GM23338 (cell line): Measurements from ENCODE around the gene DAPK1. TPM values are rescaled to one million over a fixed set of nuclear protein-coding genes. Genes with fewer than 3 reads are reported as not detected.

Source experiments
- ATAC-seq: fragments of 200-7000 bp; cut with Tn5 transposase; 3 replicates; pipeline ENCODE4 v1.9.1; 2020
- DNase-seq: peaks from one replicate; pipeline ENCODE4 v3.0.0-alpha.2; 2015; ENCODE audit warnings: low spot score
- H2AFZ ChIP-seq: fragments of 200-600 bp; sonication (generic); 2 replicates; pipeline ENCODE4 v1.8.0; 2016; ENCODE audit warnings: antibody characterized with exemption, mild to moderate bottlenecking, moderate library complexity
- H3F3A ChIP-seq: fragments of 200-600 bp; sonication (generic); replicated peaks from 2 replicates; pipeline ENCODE4 v1.8.0; 2017; ENCODE audit warnings: antibody characterized with exemption, mixed run types, low read depth
- H3K27ac ChIP-seq: fragments of 200-600 bp; sonication (generic); 2 replicates; pipeline ENCODE4 v1.6.1; 2016; ENCODE audit warnings: low read depth
- H3K27me3 ChIP-seq: fragments of 200-600 bp; sonication (generic); 2 replicates; pipeline ENCODE4 v1.8.0; 2016; ENCODE audit warnings: mild to moderate bottlenecking, mixed run types, moderate library complexity; ENCODE audit not compliant: insufficient read depth
- H3K36me3 ChIP-seq: fragments of 200-600 bp; sonication (generic); 2 replicates; pipeline ENCODE4 v1.8.0; 2016; ENCODE audit warnings: mild to moderate bottlenecking; ENCODE audit not compliant: insufficient read depth
- H3K4me1 ChIP-seq: fragments of 200-600 bp; sonication (generic); 2 replicates; pipeline ENCODE4 v1.8.0; 2016; ENCODE audit warnings: mild to moderate bottlenecking, moderate library complexity; ENCODE audit not compliant: insufficient read depth
- H3K4me2 ChIP-seq: fragments of 200-600 bp; sonication (generic); 2 replicates; pipeline ENCODE4 v1.7.1; 2017; ENCODE audit warnings: mixed run types
- H3K4me3 ChIP-seq: fragments of 200-600 bp; sonication (generic); 2 replicates; pipeline ENCODE4 v1.6.1; 2016; ENCODE audit warnings: mixed run types
- H3K79me2 ChIP-seq: fragments of 200-600 bp; sonication (generic); replicated peaks from 2 replicates; pipeline ENCODE4 v1.8.0; 2017; ENCODE audit warnings: mild to moderate bottlenecking; ENCODE audit not compliant: insufficient read depth
- H3K9me2 ChIP-seq: fragments of 200-600 bp; sonication (generic); 2 replicates; pipeline ENCODE4 v1.8.0; 2017; ENCODE audit not compliant: insufficient read depth
- H4K20me1 ChIP-seq: fragments of 200-600 bp; sonication (generic); replicated peaks from 2 replicates; pipeline ENCODE4 v1.8.0; 2017; ENCODE audit warnings: mild to moderate bottlenecking; ENCODE audit not compliant: insufficient read depth
- H3K27ac Mint-ChIP-seq: 2 replicates; pipeline ENCODE4 v1.8.0; 2020; ENCODE audit warnings: inconsistent platforms, mild to moderate bottlenecking, moderate library complexity, mixed read lengths
- H3K27me3 Mint-ChIP-seq: 3 replicates; pipeline ENCODE4 v1.8.0; 2022; ENCODE audit warnings: low read depth, mild to moderate bottlenecking, moderate library complexity, mixed read lengths, inconsistent platforms; ENCODE audit not compliant: insufficient read depth, poor library complexity
- H3K36me3 Mint-ChIP-seq: 3 replicates; pipeline ENCODE4 v1.8.0; 2021; ENCODE audit warnings: low read depth, mild to moderate bottlenecking, inconsistent platforms, moderate library complexity, mixed read lengths
- H3K4me1 Mint-ChIP-seq: 3 replicates; pipeline ENCODE4 v1.8.0; 2020; ENCODE audit warnings: mild to moderate bottlenecking, inconsistent platforms, mixed read lengths
- H3K4me3 Mint-ChIP-seq: 3 replicates; pipeline ENCODE4 v1.8.0; 2021; ENCODE audit warnings: moderate library complexity, mild to moderate bottlenecking, inconsistent platforms, mixed read lengths
- H3K9me3 Mint-ChIP-seq: 3 replicates; pipeline ENCODE4 v1.8.0; 2020; ENCODE audit warnings: moderate library complexity, mild to moderate bottlenecking, inconsistent platforms, mixed read lengths
- CREB1 ChIP-seq: fragments of 250-450 bp; sonication (Bioruptor Pico); IDR thresholded peaks from 2 replicates; pipeline ENCODE4 v1.5.0; 2020; ENCODE audit warnings: low read depth, mild to moderate bottlenecking, moderate library complexity
- CTCF ChIP-seq, 2 experiments: fragments of 200-600 bp in 1 of 2; sonication (generic) in 1 of 2; conservative IDR thresholded peaks; 2 replicates each; pipeline versions ENCODE4 v1.5.1 to v1.6.1; 2016 to 2017; ENCODE audit warnings: antibody characterized with exemption in 2 of 2, low read depth in 2 of 2, mild to moderate bottlenecking in 2 of 2, moderate library complexity in 1 of 2
- ETS1 ChIP-seq: IDR thresholded peaks from 2 replicates; pipeline ENCODE4 v1.6.1; 2016; ENCODE audit warnings: antibody characterized with exemption
- EZH2 ChIP-seq: fragments of 200-600 bp; sonication (generic); IDR thresholded peaks from one replicate; pipeline ENCODE4 v1.8.0; 2017; ENCODE audit warnings: antibody characterized with exemption, mild to moderate bottlenecking, low read depth; ENCODE audit not compliant: unreplicated experiment
- EZH2phosphoT487 ChIP-seq: fragments of 200-600 bp; sonication (generic); IDR thresholded peaks from one replicate; pipeline ENCODE4 v1.8.1; 2018; ENCODE audit warnings: antibody characterized with exemption; ENCODE audit not compliant: unreplicated experiment
- JUNB ChIP-seq: IDR thresholded peaks from one replicate; pipeline ENCODE4 v1.6.1; 2016; ENCODE audit warnings: antibody characterized with exemption; ENCODE audit not compliant: unreplicated experiment
- NANOG ChIP-seq: IDR thresholded peaks from 2 replicates; pipeline ENCODE4 v1.6.1; 2016; ENCODE audit warnings: antibody characterized with exemption, borderline replicate concordance
- POLR2AphosphoS5 ChIP-seq: IDR thresholded peaks from 2 replicates; pipeline ENCODE4 v1.6.1; 2016; ENCODE audit warnings: antibody characterized with exemption, low read depth
- REST ChIP-seq: IDR thresholded peaks from one replicate; pipeline ENCODE4 v1.6.1; 2018; ENCODE audit warnings: antibody characterized with exemption; ENCODE audit not compliant: unreplicated experiment
- STAT1 ChIP-seq: IDR thresholded peaks from one replicate; pipeline ENCODE4 v1.6.1; 2016; ENCODE audit warnings: antibody characterized with exemption; ENCODE audit not compliant: unreplicated experiment
- ZNF114 ChIP-seq: fragments of 250-450 bp; sonication (Bioruptor Pico); IDR thresholded peaks from 2 replicates; pipeline ENCODE4 v1.5.0; 2020; ENCODE audit warnings: mild to moderate bottlenecking, moderate library complexity
- ZNF331 ChIP-seq: fragments of 250-450 bp; sonication (Bioruptor Pico); IDR thresholded peaks from 2 replicates; pipeline ENCODE4 v1.5.0; 2020; ENCODE audit warnings: low read depth, mild to moderate bottlenecking, moderate library complexity
- ZNF462 ChIP-seq: fragments of 250-450 bp; sonication (Bioruptor Pico); IDR thresholded peaks from 2 replicates; pipeline ENCODE4 v1.5.0; 2020; ENCODE audit warnings: mild to moderate bottlenecking, moderate library complexity
- polyA plus RNA-seq: library from polyadenylated mRNA; unstranded; fragments of >200 nt; fragmentation: Nextera tagmentation; extraction: Ambion mirVana; gene quantifications from 2 replicates; pipeline ENCODE4 v1.2.1, GENCODE V29; 2016
- total RNA-seq: library from RNA; depleted of rRNA; stranded (reverse); fragments of >200 nt; shearing (Covaris generic); gene quantifications from 2 replicates; pipeline ENCODE4 v1.2.3, GENCODE V29; 2014

DAPK1 gene
- total and polyA plus RNA-seq, 2 experiments from 2014 or later = 37.0 to 134 TPM

- H3K36me3 Mint-ChIP-seq = peaks cover 24% of the 10 kb centered on the region
- no peak overlapping the region for H3K4me3 ChIP-seq
- H3K4me2 ChIP-seq = no peak overlapping the region
- peaks cover 11% of the 10 kb centered on the region for H3K4me1 Mint-ChIP-seq
- ATAC-seq = no peak
- H2AFZ ChIP-seq = no peak overlapping the region
- H3K27ac ChIP-seq = no peak overlapping the region
- H3K36me3 ChIP-seq = no peaks in the 10 kb centered on the region
- H3K79me2 ChIP-seq = peaks cover 87% of the 10 kb centered on the region
- 0 out of 2 replicates have a peak, but pooled peaks cover 3% of the 10 kb centered on the region for H3K4me1 ChIP-seq
- no peak for TF ChIP-seq CREB1 (CRISPR knock-in tag)
- no peak for TF ChIP-seq STAT1
- no peak for TF ChIP-seq ETS1
- no peak for TF ChIP-seq ZNF331 (CRISPR knock-in tag)
- TF ChIP-seq ZNF114 (CRISPR knock-in tag) = no peak
- no peak for TF ChIP-seq EZH2phosphoT487
- no peak for TF ChIP-seq POLR2AphosphoS5
- no peak for TF ChIP-seq JUNB
- no peak for TF ChIP-seq ZNF462 (CRISPR knock-in tag)
- no peak for TF ChIP-seq REST
- TF ChIP-seq EZH2 = no peak
- TF ChIP-seq NANOG = no peak
- TF ChIP-seq CTCF (conservative IDR thresholded peaks at IDR 0.05; ENCODE audit: low read depth in 2 of 2) = no peak
- DNase-seq = no peak
- no peak overlapping the region for H3K27ac Mint-ChIP-seq
- peaks cover 39% of the 10 kb centered on the region for H4K20me1 ChIP-seq
- H3K27me3 ChIP-seq = no peaks in the 10 kb centered on the region
- H3K9me2 ChIP-seq = no peaks in the 10 kb centered on the region
- H3K4me3 Mint-ChIP-seq = no peak overlapping the region
- peaks cover 9% of the 10 kb centered on the region for H3K27me3 Mint-ChIP-seq
- H3K9me3 Mint-ChIP-seq = no peaks in the 10 kb centered on the region; the same call in 1 of the 3 replicates
- H3F3A ChIP-seq = no peaks in the 10 kb centered on the region
These were observed 59.2 kb downstream of the DAPK1 start for GRCh38 chr9:87556821-87557220.
